Gastrocnemius medialis (tissue), 4 donors: ENCODE data around the gene CACNG1.
A peak's percentile ranks its signal among the peaks of the same experiment; 100 is the strongest.

ENCODE experiments used
- CTCF ChIP-seq, 5 experiments: fragments of 450-650 bp in 3 of 5; fragments of 200-600 bp in 2 of 5; sonication (generic) in 2 of 5; IDR thresholded peaks in 4 of 5; conservative IDR thresholded peaks in 1 of 5; 1 replicate in 4 of 5; 2 replicates in 1 of 5; pipeline ENCODE4 v1.5.1; 2016 to 2019; ENCODE audit warnings: antibody characterized with exemption in 5 of 5, mild to moderate bottlenecking in 3 of 5, moderate library complexity in 3 of 5
- POLR2A ChIP-seq, 2 donors: fragments of 450-650 bp; IDR thresholded peaks; one replicate each; pipeline ENCODE4 v1.6.1; 2017; ENCODE audit warnings: antibody characterized with exemption in 2 of 2, mild to moderate bottlenecking in 2 of 2, moderate library complexity in 2 of 2

- TF ChIP-seq CTCF (IDR thresholded peaks at IDR 0.05 in 4 of 5, conservative IDR thresholded peaks at IDR 0.05 in 1 of 5) (no peak), POLR2A (IDR thresholded peaks at IDR 0.05) (peak; percentile 61 to 80)
Observed at GRCh38 chr17:67046398-67046797, 2.0 kb downstream of the CACNG1 start.
